GM18526 (cell line): ENCODE data around the gene CCDC144A.
"Not testable (repeated sequence)": the region's sequence is repeated elsewhere in the genome, so short reads cannot be mapped to it uniquely, and the experiment has no call there.

Experiments used
- POLR2A ChIP-seq: IDR thresholded peaks from 3 replicates; pipeline ENCODE4 v1.6.1; 2011; ENCODE audit not compliant: insufficient read length; ENCODE audit errors: extremely low read depth

Gene CCDC144A

GRCh38 chr17:16689731-16690281, at the start of gene CCDC144A:
CCDC144A (plus strand) TSS chr17:16690241; CDS start chr17:16690401, 160 bp downstream.
- TF ChIP-seq POLR2A = not testable (repeated sequence)

- no peak for TF ChIP-seq POLR2A
Observed at GRCh38 chr17:16649585-16649984, 40.5 kb upstream of the CCDC144A start.

- TF ChIP-seq POLR2A = no peak
Observed at GRCh38 chr17:16652252-16652651, 37.8 kb upstream of the CCDC144A start.

GRCh38 chr17:16652847-16653366, 37.1 kb upstream of the CCDC144A start:
- TF ChIP-seq POLR2A = no peak

GRCh38 chr17:16653367-16654041, 36.5 kb upstream of the CCDC144A start, which contains the start of gene ZNF624:
ZNF624 (minus strand) TSS chr17:16653850.
- peak; percentile 58 for TF ChIP-seq POLR2A

- no peak for TF ChIP-seq POLR2A
Observed at GRCh38 chr17:16661217-16661616, 28.8 kb upstream of the CCDC144A start.

- no peak for TF ChIP-seq POLR2A
Observed at GRCh38 chr17:16662936-16663335, 27.1 kb upstream of the CCDC144A start.

GRCh38 chr17:16676676-16677268, 13.3 kb upstream of the CCDC144A start:
- no peak for TF ChIP-seq POLR2A

GRCh38 chr17:16814439-16814838, 124.4 kb downstream of the CCDC144A start:
- TF ChIP-seq POLR2A = no peak

- no peak for TF ChIP-seq POLR2A
Observed at GRCh38 chr17:16817201-16817600, 127.2 kb downstream of the CCDC144A start.

GRCh38 chr17:16818340-16818739, 128.3 kb downstream of the CCDC144A start:
- TF ChIP-seq POLR2A = no peak

GRCh38 chr17:16818821-16819683, 129.0 kb downstream of the CCDC144A start:
- TF ChIP-seq POLR2A = no peak

- no peak for TF ChIP-seq POLR2A
Observed at GRCh38 chr17:16820161-16820877, 130.3 kb downstream of the CCDC144A start.

- TF ChIP-seq POLR2A = no peak
Observed at GRCh38 chr17:16820979-16821543, 131.0 kb downstream of the CCDC144A start.
